GM19324 (cell line): ENCODE measurements around the gene DGKK.

Experiments
- ATAC-seq: cut with Tn5 transposase; IDR thresholded peaks from one replicate; pipeline ENCODE4 v1.9.1; 2021; ENCODE audit warnings: mild to moderate bottlenecking, moderate library complexity; ENCODE audit not compliant: unreplicated experiment, low FRiP score

The DGKK gene

GRCh38 chrX:50470103-50471031 is at the start of gene DGKK:
TSS of gene DGKK (minus strand) at chrX:50470825. CDS start at chrX:50470678, 147 bp downstream.
- ATAC-seq, result no peak

GRCh38 chrX:50514811-50515210 is 44.2 kb upstream of the DGKK start:
- no peak for ATAC-seq

GRCh38 chrX:50497114-50497513 is 26.5 kb upstream of the DGKK start:
- no peak for ATAC-seq

GRCh38 chrX:50495616-50496015 is 25.0 kb upstream of the DGKK start:
- no peak for ATAC-seq

GRCh38 chrX:50492720-50493119 is 22.1 kb upstream of the DGKK start:
- no peak for ATAC-seq

- no peak for ATAC-seq
Measured at GRCh38 chrX:50484662-50485061, 14.0 kb upstream of the DGKK start.

- no peak for ATAC-seq
Measured at GRCh38 chrX:50483283-50483682, 12.7 kb upstream of the DGKK start.

- ATAC-seq, result no peak
Measured at GRCh38 chrX:50475208-50475607, 4.6 kb upstream of the DGKK start.

- ATAC-seq, result no peak
Measured at GRCh38 chrX:50471390-50471789, 765 bp upstream of the DGKK start.

GRCh38 chrX:50469206-50469605 is 1.4 kb downstream of the DGKK start:
- ATAC-seq, result no peak

- ATAC-seq, result no peak
Measured at GRCh38 chrX:50459615-50460014, 11.0 kb downstream of the DGKK start.

GRCh38 chrX:50458483-50458882 is 12.1 kb downstream of the DGKK start:
- no peak for ATAC-seq

GRCh38 chrX:50456712-50457484 is 13.7 kb downstream of the DGKK start:
- ATAC-seq, result no peak

GRCh38 chrX:50452782-50453181 is 17.8 kb downstream of the DGKK start:
- ATAC-seq, result no peak

- ATAC-seq, result no peak
Measured at GRCh38 chrX:50450324-50450723, 20.3 kb downstream of the DGKK start.

- ATAC-seq, result no peak
Measured at GRCh38 chrX:50448565-50448964, 22.1 kb downstream of the DGKK start.

- no peak for ATAC-seq
Measured at GRCh38 chrX:50447535-50447934, 23.1 kb downstream of the DGKK start.

- ATAC-seq, result no peak
Measured at GRCh38 chrX:50442426-50443116, 28.1 kb downstream of the DGKK start.

- no peak for ATAC-seq
Measured at GRCh38 chrX:50436797-50437196, 33.8 kb downstream of the DGKK start.

GRCh38 chrX:50432829-50433289 is 37.8 kb downstream of the DGKK start:
- ATAC-seq, result no peak

GRCh38 chrX:50431623-50432022 is 39.0 kb downstream of the DGKK start:
- ATAC-seq, result no peak
